Suprapubic skin (tissue), 4 donors: ENCODE measurements around the gene SPATA19. TPM values are rescaled to one million over a fixed set of nuclear protein-coding genes. Genes with fewer than 3 reads are reported as not detected.

Experiments
- DNase-seq, 2 donors: peaks; one replicate each; pipeline ENCODE4 v3.0.0-alpha.2; 2019; ENCODE audit warnings: low spot score in 2 of 2
- H3K27ac ChIP-seq: fragments of 200-600 bp; sonication (generic); one replicate; pipeline ENCODE4 v1.5.1; 2019
- H3K27me3 ChIP-seq: fragments of 200-600 bp; sonication (generic); one replicate; pipeline ENCODE4 v1.5.1; 2019
- H3K36me3 ChIP-seq: fragments of 200-600 bp; sonication (generic); one replicate; pipeline ENCODE4 v1.5.1; 2019
- H3K4me1 ChIP-seq: fragments of 200-600 bp; sonication (generic); one replicate; pipeline ENCODE4 v1.5.1; 2019
- H3K4me3 ChIP-seq: fragments of 200-600 bp; sonication (generic); one replicate; pipeline ENCODE4 v1.5.1; 2019; ENCODE audit warnings: mild to moderate bottlenecking
- H3K9me3 ChIP-seq: fragments of 200-600 bp; sonication (generic); one replicate; pipeline ENCODE4 v1.5.1; 2019
- EP300 ChIP-seq: sonication (generic); formaldehyde crosslinking; IDR thresholded peaks from one replicate; pipeline ENCODE4 v1.6.1; 2017; ENCODE audit warnings: antibody characterized with exemption
- POLR2A ChIP-seq, 2 donors: fragments of 450-650 bp; IDR thresholded peaks; one replicate each; pipeline ENCODE4 v1.6.1; 2017; ENCODE audit warnings: antibody characterized with exemption in 2 of 2, mild to moderate bottlenecking in 2 of 2, moderate library complexity in 2 of 2
- POLR2AphosphoS5 ChIP-seq, 3 donors: sonication (generic); formaldehyde crosslinking; IDR thresholded peaks; one replicate each; pipeline ENCODE4 v1.6.1; 2017; ENCODE audit warnings: antibody characterized with exemption in 3 of 3
- WGBS: methylation state at CpG from one replicate; pipeline ENCODE4 v1.1.5; 2018; 5-methylcytosine and 5-hydroxymethylcytosine counted together
- total RNA-seq, 4 donors: library from RNA; depleted of rRNA; stranded (reverse); fragments of >200 nt; gene quantifications; one replicate each; pipeline ENCODE4 v1.1.0, GENCODE V29; 2016
- TF ChIP-seq, protein P1 (sequence below), 2 donors: fragments of 200-600 bp in 1 of 2; fragments of 450-650 bp in 1 of 2; sonication (generic) in 1 of 2; IDR thresholded peaks; one replicate each; pipeline ENCODE4 v1.5.1; 2016 to 2019; ENCODE audit warnings: antibody characterized with exemption in 2 of 2, mild to moderate bottlenecking in 1 of 2, moderate library complexity in 1 of 2

Gene SPATA19
- total RNA-seq, 4 donors from 2014 or later, result not detected

DNA sequence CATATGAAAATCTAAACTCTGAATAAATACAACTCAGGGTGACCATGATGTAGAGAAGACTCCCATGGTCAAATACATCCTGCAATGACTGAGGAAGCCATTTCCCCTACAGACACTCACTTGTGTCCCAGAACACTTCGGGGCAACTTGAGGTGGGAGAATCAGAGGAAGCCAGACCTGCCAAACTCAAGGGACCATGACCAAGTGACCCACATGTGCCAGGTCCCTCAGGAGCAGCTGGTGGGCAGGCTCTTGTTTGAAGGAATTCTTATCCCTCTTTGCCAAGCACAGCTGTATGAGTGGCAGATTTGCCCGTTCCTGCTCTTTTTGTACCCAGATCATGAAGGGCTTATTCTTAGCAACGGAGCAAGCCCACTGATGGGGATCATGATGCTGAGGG is 17.8 kb downstream of the SPATA19 start:
- WGBS, result 72% methylated on average over 3 of the region's 3 CpGs
- no peaks in the 10 kb centered on the region for H3K27me3 ChIP-seq
- no peaks in the 10 kb centered on the region for H3K36me3 ChIP-seq
- no peaks in the 10 kb centered on the region for H3K9me3 ChIP-seq
- no peak for DNase-seq
- TF ChIP-seq POLR2AphosphoS5 (IDR thresholded peaks at IDR 0.05), result no peak
- TF ChIP-seq, protein P1, sequence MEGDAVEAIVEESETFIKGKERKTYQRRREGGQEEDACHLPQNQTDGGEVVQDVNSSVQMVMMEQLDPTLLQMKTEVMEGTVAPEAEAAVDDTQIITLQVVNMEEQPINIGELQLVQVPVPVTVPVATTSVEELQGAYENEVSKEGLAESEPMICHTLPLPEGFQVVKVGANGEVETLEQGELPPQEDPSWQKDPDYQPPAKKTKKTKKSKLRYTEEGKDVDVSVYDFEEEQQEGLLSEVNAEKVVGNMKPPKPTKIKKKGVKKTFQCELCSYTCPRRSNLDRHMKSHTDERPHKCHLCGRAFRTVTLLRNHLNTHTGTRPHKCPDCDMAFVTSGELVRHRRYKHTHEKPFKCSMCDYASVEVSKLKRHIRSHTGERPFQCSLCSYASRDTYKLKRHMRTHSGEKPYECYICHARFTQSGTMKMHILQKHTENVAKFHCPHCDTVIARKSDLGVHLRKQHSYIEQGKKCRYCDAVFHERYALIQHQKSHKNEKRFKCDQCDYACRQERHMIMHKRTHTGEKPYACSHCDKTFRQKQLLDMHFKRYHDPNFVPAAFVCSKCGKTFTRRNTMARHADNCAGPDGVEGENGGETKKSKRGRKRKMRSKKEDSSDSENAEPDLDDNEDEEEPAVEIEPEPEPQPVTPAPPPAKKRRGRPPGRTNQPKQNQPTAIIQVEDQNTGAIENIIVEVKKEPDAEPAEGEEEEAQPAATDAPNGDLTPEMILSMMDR (IDR thresholded peaks at IDR 0.05), result no peak
- no peak for TF ChIP-seq POLR2A (IDR thresholded peaks at IDR 0.05)
- TF ChIP-seq EP300, result no peak
- H3K4me3 ChIP-seq, result no peak overlapping the region
- no peaks in the 10 kb centered on the region for H3K4me1 ChIP-seq
- no peak overlapping the region for H3K27ac ChIP-seq

DNA sequence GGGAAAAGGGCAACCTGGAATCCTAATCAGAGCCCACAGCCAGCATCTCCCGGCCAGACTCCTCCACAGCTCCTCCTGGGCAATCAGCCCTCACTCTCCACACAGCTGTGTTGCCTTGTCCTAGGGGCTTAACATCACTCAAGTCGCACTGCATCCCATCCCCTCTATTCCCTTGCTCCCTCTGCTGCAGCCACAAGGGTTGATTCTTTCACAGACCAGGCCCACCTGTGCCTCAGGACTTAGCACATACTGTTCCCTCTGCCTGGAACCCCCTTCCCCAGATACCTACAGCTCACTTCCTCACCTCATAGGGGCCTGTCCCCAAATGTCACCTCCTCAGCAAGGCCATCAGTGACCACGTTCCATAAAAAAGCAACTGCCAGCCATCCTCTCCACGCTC is 18.4 kb downstream of the SPATA19 start:
- TF ChIP-seq EP300 (no peak), POLR2A (IDR thresholded peaks at IDR 0.05) (no peak), POLR2AphosphoS5 (IDR thresholded peaks at IDR 0.05) (no peak)
- TF ChIP-seq, protein P1 (IDR thresholded peaks at IDR 0.05), result no peak
- Histone ChIP-seq H3K36me3 (no peaks in the 10 kb centered on the region), H3K4me1 (no peaks in the 10 kb centered on the region), H3K4me3 (no peak overlapping the region), H3K27me3 (no peaks in the 10 kb centered on the region), H3K27ac (no peak overlapping the region), H3K9me3 (no peaks in the 10 kb centered on the region)
- 83% methylated on average over 4 of the region's 4 CpGs for WGBS
- DNase-seq, result no peak

DNA sequence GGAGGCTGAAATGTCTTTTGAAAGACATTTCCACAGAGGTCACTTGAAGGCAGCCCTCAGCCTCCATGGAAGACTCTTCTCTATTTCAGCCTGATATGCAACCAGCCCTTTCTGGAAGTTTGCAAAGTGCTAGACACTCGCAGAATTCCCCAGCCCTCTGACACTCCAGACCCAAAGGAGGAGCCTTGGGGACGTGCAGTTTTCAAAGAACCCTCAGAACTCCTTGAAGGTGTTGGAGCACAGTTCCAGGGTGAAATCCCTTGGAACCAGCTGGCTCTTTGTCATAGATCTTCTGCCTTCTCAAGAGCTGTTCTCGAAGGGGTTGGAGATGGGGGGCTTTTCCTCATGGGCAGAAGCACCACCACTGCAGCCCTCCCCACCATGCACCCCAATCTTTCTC is 19.6 kb downstream of the SPATA19 start:
- Histone ChIP-seq H3K4me1 (no peaks in the 10 kb centered on the region), H3K9me3 (no peaks in the 10 kb centered on the region), H3K36me3 (no peaks in the 10 kb centered on the region), H3K27ac (no peak overlapping the region), H3K27me3 (peaks cover 3% of the 10 kb centered on the region), H3K4me3 (no peak overlapping the region)
- TF ChIP-seq POLR2A (IDR thresholded peaks at IDR 0.05) (no peak), POLR2AphosphoS5 (IDR thresholded peaks at IDR 0.05) (no peak), EP300 (no peak)
- TF ChIP-seq, protein P1 (IDR thresholded peaks at IDR 0.05), result no peak
- WGBS, result 63% methylated on average over 3 of the region's 3 CpGs
- no peak for DNase-seq

DNA sequence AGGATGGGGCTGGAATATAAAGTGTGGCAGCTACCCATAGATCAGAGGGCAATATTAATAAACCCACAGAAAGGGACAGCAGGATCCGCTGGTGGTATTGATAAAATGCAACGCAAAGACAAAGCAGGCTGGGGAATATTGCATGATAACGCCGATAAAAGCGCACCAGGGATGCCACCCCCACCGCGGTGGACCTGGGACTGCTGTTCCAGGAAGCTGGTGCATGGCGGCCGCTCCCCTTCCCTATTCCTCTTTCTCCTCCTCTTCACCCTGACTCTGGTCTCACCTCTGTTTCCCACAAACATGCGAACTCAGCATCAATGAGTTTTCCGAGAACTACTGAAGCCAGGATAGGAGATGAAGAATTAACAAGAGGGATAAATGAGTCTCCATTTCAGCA is 20.2 kb downstream of the SPATA19 start:
- Histone ChIP-seq H3K4me1 (no peaks in the 10 kb centered on the region), H3K4me3 (no peak overlapping the region), H3K27me3 (peaks cover 3% of the 10 kb centered on the region), H3K9me3 (no peaks in the 10 kb centered on the region), H3K27ac (no peak overlapping the region), H3K36me3 (no peaks in the 10 kb centered on the region)
- 89% methylated on average over 11 of the region's 11 CpGs for WGBS
- TF ChIP-seq POLR2A (IDR thresholded peaks at IDR 0.05) (no peak), EP300 (no peak), POLR2AphosphoS5 (IDR thresholded peaks at IDR 0.05) (no peak)
- TF ChIP-seq, protein P1 (IDR thresholded peaks at IDR 0.05), result no peak
- DNase-seq, result no peak

DNA sequence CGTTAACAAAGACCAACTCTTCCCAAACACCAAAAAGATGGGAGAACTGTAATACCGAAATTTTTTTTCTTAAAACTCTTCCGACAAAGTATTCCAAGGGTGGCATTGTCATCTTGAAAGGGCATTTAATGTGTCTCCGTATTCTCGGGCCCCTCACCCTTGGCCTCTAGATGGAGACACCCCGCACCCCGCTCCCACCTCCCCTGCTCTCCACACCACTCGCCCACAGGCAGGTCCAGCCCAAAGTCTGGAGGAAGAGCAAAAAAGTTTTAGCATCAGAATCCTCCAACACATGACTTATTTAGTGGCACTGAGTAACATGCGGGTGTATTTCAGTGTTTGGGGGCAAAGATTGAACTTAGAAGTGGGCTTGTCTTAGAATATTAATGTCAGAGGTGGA is 20.7 kb downstream of the SPATA19 start:
- Histone ChIP-seq H3K27me3 (peaks cover 3% of the 10 kb centered on the region), H3K36me3 (no peaks in the 10 kb centered on the region), H3K4me1 (no peaks in the 10 kb centered on the region), H3K4me3 (no peak overlapping the region), H3K9me3 (no peaks in the 10 kb centered on the region), H3K27ac (no peak overlapping the region)
- WGBS, result 74% methylated on average over 9 of the region's 9 CpGs
- DNase-seq, result no peak
- TF ChIP-seq EP300 (no peak), POLR2AphosphoS5 (IDR thresholded peaks at IDR 0.05) (no peak), POLR2A (IDR thresholded peaks at IDR 0.05) (no peak)
- TF ChIP-seq, protein P1 (IDR thresholded peaks at IDR 0.05), result no peak
